GM19467 (cell line): ENCODE results near the gene EHMT1.
"Not testable (repeated sequence)": the region's sequence is repeated elsewhere in the genome, so short reads cannot be mapped to it uniquely, and the experiment has no call there.

Source experiments
- ATAC-seq: cut with Tn5 transposase; IDR thresholded peaks from one replicate; pipeline ENCODE4 v1.9.1; 2021; ENCODE audit warnings: mild to moderate bottlenecking, moderate library complexity; ENCODE audit not compliant: unreplicated experiment

The EHMT1 gene

DNA sequence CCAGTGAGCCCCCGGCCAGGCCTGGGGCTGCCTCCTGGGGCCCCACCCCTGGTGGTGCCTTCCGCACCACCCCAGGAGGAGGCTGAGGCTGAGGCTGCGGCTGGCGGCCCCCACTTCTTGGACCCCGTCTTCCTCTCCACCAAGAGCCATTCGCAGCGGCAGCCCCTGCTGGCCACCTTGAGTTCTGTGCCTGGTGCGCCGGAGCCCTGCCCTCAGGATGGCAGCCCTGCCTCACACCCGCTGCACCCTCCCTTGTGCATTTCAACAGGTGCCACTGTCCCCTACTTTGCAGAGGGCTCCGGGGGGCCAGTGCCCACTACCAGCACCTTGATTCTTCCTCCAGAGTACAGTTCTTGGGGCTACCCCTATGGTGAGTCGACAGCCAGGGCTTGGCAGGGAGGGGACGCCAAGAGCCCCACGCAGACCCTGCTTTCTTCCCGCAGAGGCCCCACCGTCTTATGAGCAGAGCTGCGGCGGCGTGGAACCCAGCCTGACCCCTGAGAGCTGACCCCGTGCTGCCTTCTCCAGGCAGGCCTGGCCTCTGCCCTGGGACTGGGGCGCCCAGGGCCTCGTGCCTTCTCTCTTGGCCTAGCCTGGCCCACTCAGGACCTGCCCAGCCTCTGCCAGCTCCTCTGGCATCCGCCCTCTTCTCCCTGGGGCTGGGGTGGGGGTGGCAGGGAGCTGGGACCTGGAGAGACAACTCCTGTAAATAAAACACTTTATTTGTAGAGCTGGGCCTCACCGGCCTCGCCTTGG, 4.0 kb upstream of the EHMT1 start:
- ATAC-seq: no peak

DNA sequence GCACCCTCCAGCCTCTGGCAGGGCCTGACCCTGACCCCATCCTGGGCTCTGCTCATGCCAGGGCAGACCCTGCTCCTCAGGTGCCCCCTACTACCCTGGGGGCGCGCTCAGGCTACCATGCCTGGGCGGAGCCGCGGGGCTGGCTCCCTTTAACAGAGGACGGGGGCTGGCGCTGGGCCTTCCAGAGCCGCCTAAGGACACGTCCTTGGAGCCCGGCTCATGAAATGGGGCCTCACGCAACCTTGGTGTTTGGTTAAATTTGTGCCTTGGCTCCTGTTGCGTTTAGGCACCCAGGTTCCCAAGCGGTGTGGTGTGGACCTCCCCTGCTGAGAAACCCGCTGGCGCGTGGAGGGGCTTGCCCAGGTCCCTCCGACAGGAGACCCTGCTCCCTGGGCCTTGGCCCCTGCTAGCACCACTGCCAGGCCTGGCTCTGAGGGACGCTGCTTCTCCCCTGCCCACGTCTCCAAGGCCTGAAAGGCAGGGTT, 3.4 kb upstream of the EHMT1 start:
- no peak for ATAC-seq

DNA sequence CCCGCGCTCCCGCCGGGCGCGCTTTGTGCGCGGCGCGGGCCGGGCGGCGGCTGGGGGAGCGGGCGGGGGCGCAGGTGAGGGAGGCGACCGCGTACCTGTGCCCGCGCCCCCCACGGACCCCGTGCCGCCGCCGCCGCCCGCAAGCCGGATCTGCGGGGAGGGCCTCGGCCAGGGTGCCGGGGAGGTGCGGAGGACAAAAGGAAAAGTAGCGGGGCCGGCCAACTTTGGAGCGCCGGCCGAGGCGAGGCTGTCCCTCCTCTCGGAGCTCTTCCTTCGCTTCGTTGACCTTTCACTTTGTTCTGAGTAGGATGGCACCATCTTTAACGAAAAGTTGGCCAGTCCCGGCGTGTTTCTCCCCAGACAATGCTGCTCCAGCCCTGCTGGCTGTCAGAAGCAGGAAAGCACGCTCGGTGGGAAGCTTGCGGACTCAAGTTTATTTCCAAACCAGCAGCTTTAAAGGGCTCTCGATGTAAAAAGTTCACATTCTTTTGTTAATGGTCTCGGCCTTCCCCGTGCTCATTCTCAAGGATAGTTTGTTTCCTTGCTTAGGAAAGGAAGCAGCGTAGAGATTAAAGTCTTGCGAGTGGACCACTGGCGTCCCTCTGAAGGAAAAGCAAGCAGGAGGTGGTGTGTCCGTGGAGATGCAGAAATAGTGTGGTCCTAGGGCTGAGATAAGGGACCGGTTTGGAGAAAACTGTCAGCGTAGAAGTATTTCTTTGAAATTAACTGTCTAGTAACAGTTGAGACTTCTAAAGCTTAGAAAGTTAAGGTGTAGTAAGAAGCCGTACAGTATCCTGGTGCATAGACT, 639 bp downstream of the EHMT1 start:
- peak; percentile 20 for ATAC-seq

DNA sequence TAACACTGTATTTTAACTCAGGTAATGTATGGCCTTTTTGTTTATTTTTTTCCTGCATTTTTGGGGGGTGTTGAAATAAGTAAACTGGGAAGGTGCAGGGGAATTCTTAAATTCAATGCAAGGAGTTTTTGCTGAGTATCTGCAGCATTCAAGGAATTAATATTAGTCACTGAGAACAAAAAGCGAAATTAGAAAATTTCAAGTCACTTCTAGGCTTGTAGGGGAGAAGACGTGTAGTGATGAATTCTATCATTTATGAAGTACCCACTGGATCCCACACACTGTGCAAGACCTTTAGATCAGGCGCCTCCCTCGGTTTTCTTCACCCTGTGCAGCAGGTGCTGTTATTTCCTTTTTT, 1.2 kb downstream of the EHMT1 start:
- no peak for ATAC-seq

DNA sequence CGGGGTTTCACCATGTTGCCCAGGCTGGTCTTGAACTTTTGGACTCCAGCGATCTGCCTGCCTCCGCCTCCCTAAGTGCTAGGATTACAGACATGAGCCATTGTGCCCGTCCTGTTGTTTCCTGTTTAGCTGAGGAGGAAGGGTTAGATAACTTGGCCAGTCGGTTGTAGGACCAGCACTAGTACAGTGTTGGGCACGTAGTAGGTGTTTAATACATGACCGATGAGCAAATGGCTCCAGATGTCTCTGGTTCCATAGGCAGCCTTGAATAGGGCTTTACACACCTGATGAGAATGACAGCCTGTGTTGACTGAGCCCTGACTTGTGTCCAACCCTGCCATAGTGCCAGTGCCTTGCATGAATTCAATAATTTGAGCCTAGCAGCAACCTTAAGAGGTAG, 1.8 kb downstream of the EHMT1 start:
- no peak for ATAC-seq

DNA sequence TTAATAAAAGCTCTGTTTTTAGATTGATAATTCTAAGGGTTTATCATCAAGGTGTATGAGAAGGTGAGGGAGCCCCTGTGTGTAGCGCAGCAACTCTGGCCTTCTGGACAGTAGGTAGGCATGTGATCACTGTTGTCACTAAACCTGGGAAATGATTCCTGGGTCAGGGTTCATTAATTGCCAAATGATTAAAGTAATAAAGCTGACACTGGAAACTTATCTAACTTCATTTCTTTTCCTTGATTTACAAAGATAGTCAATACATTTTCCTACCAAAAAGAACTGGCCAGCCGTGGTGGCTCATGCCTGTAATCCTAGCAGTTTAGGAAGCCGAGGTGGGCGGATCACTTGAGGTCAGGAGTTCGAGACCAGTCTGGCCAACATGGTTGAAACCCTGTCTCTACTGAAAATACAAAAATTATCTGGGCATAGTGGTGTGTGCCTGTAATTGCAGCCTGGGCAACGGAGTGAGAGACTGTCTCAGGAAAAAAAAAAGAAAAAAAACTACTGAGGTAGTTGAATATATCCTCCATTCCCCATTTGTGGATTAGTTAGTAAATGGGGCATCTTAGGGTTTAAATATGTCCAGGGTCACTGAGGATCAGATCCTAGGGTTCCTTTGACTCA, 2.4 kb downstream of the EHMT1 start:
- no peak for ATAC-seq

DNA sequence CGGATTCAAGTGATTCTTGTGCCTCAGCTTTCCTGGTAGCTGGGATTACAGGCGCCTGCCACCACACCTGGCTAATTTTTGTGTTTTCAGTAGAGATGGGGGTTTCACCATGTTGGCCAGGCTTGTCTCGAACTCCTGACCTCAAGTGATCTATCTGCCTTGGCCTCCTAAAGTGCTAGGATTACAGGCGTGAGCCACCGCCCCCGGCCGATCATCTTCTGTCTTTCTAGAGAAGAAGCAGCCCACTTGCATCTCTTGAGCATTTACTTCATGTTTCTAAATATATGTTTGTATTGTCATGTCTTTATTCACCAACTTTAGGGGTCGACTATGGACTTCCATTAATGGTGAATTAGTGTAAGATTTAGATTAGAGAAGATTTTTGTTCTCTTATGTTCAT, 3.4 kb downstream of the EHMT1 start:
- ATAC-seq: not testable (repeated sequence)

DNA sequence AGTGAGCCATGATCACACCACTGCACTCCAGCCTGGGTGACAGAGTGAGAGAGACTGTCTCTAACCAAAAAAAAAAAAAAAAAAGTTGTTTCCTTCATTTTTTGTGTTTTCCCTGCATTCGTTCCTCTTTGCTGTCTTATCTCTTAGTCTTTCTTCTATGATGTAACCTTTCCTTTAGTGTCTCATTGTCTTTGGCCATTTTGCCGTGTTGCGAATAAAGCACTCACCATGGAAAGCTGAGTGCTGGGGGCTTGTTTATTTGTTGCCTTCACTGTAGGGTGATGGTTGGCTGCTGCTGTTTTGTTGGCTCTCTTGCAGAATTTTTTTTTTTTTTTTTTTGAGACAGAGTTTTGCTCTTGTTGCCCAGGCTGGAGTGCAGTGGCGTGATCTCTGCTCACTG, 7.7 kb downstream of the EHMT1 start:
- ATAC-seq: no peak

DNA sequence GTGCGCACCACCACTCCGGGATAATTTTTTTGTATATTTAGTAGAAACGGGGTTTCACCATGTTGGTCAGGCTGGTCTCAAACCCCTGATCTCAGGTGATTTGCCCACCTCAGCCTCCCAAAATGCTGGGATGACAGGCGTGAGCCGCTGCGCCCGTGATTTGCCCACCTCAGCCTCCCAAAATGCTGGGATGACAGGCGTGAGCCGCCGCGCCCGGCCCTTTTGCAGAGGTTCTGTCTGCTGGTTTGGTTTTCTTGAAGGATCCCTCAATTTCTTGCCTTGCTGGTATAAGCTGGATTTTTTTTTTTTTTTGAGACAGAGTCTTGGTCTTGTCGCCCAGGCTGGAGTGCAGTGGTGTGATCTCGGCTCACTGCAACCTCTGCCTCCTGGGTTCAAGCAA, 8.6 kb downstream of the EHMT1 start:
- not testable (repeated sequence) for ATAC-seq

DNA sequence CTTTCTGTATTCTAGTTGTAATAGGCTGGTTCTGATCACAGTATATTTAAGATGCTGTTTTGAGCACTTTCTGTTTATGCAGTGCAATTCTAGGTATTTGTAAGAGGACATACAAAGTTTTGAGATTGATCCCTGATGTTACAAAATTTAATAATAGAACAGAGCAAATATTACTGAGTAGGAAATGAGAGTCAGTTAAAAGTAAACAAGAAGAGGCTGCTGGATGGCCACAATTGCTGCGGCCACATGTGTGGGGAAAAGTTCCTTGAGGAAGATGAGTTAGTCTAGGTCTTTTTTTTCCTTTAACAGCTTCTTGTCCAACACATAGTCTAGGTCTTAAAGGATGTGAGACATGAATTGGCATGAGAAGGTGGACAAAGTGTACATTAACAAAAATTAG, 11.3 kb downstream of the EHMT1 start:
- ATAC-seq: no peak

DNA sequence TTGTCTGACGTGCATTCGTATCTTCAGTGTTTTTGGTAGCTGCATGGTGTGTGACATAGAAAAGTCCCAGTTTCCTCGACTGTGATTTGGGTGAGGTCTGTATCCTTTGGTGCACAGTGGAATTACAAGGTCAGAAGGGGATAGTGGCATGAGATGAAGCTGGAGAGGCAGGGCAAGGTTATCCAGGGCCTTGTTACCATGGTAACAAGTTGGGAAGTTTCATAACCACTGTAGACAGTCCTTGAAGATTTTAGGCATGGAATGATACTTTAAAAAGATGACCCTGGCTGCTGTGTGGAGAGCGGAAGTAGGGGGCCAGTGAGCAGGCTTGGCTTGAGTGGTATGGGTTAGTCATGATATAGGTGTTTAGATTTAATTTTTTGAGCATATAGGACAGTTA, 11.9 kb downstream of the EHMT1 start:
- ATAC-seq: no peak

DNA sequence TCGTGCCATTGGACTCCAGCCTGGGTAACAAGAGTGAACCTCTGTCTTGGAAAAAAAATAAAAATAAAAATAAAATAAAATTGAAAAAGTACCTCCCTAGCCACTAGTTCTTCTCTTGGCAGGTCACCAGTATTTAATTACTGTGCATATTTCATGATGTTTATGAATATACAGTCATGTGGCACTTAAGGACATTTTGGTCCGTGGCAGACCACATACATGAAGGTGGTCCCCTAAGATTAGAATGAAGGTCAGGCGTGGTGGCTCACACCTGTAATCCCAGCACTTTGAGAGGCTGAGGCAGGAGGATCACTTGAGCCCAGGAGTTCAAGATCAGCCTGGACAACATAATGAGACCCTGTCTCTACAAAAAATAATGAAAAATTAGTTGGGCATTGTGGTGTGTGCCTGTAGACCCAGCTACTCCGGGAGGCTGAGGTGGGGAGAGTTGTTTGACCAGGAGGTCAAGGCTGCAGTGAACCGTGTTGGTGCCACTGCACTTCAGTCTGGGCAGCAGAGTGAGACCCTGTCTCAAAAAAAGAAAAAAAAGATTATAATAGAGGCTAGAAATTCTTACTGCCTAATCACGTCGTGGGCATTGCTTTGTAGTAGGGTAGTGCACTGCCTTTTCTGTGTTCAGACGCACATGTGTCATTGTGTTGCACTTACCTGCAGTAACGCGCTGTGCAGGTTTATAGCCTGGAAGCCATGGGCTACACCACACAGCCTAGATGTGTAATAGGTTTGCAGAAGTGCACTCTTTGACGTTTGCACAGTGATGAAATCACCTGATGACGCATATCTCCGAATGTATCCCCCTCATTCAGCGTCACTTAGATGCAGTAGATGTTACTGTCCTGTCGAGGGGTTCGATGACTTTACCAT, 12.8 kb downstream of the EHMT1 start:
- ATAC-seq: no peak

DNA sequence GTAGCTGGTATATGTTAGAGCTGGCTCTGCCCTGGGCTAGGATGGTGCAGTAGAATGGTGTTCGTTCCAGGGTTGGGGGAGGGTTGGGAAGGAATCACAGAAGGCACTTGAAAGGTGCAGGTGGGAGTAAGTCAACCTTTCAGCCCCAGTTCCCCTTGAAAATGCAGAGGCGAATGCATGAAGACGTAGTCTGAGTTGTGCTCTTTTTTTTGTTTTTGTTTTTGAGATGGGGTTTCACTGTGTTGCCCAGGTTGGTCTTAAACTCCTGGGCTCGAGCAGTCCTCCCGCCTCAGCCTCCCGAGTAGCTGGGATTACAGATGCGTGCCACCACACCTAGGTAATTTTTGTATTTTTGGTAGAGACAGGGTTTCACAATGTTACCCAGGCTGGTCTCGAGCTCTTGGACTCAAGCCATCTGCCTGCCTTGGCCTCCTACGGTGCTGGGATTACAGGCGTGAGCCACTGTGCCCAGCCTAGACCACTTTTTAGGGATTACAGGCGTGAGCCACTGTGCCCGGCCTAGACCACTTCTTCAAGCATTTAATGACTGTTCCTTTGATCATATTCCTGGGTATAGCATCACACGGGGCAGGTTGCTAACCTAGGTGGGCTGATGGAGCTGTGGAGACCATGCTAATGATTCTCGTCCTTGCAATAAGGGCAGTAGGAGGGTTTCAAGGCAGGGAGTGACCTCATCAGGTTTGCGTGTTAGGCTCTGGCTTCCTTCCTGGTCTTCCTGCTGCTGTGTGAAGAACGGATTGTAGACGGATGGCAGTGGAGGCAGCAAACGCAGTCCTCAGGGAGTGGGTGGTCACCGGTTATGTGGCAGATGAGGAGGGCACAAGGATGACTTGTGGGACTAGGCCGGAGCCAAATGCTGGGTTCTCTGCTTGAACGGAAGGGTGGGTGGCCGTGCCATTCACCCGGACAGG, 13.7 kb downstream of the EHMT1 start:
- ATAC-seq: no peak

DNA sequence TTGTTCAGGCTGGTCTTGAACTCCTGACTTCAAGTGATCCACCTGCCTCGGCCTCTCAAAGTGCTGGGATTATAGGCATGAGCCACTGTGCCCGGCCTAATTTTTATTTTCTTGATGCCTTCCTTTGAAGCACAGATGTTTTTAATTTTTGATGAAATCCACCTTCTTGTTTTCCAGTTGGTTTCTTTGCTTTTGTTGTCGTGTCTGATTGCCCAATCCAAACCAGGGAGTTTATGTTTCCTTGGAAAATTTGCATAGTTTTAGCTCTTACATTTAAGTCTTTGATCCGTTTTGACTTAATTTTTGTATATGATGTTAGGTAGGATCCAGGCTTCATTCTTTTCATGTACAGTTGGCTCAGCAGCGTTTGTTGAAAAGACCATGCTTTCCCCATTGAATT, 15.2 kb downstream of the EHMT1 start:
- no peak for ATAC-seq

DNA sequence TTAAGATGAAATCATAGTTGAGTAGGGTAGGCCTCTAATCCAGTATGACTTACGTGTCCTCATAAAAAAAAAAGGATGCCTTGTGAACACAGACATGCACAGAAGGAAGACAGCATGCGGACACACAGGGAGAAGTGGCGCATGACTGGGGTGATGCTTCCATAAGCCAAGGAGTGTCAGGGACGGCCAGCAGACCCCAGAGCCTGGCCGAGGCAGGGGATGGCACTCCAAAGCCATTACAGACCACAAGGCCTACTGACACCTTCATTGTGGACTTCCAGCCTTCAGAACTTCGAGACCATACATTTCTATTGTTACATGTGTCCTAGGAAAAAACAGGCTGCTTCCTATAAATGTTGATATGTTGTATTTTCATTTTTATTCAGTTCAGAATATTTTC, 19.9 kb downstream of the EHMT1 start:
- ATAC-seq: no peak

DNA sequence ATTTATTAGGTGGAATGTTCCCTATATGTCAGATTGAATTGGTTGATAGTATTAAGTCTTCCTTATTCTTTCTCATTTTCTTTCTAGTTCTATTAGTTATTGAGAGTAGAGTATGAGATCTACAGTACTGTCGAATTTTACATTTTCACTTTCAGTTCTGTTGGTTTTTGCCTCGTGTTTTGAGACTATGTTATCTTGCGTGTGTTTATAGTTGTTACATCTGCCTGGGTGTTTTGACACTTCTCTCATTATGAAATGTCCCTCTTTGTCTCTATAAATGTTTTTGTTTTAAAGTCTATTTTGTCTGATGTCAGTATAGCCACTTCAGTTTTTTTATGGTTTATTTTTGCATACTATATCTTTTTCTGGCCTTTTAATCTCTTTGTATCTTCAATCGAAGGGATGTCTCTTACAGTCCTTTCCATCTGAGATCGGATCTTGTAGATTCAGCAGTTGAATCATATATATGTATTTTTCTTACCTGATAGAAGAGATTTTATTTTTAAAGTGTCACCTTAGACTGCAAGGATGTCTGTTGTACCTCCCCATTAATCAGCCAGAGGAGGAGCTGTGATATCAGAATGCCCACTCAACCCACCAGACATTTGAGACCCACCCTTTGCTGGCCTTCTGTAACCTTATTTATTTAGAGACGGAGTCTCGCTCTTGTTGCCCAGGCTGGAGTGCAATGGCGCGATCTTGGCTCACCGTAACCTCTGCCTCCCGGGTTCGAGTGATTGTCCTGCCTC, 20.7 kb downstream of the EHMT1 start:
- no peak for ATAC-seq

DNA sequence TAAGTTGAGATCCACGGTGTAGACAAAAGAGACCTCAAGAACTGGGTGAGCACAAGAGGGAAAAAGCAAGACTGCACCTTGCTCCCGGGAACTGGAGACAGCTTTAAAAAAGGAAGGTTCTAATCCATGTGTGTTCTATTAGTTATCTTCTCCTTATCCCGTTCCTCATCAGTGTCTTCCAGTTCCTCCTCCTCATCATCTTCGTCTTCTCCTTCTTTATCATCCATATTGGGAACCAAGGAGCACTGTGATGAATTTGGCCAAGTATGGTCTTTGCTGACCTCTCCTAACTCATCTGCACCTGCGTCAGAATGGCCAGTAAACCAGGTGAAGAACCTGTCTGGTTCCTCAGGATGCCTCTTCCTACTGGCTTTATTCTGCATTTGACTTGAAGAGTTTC, 22.1 kb downstream of the EHMT1 start:
- ATAC-seq: no peak

DNA sequence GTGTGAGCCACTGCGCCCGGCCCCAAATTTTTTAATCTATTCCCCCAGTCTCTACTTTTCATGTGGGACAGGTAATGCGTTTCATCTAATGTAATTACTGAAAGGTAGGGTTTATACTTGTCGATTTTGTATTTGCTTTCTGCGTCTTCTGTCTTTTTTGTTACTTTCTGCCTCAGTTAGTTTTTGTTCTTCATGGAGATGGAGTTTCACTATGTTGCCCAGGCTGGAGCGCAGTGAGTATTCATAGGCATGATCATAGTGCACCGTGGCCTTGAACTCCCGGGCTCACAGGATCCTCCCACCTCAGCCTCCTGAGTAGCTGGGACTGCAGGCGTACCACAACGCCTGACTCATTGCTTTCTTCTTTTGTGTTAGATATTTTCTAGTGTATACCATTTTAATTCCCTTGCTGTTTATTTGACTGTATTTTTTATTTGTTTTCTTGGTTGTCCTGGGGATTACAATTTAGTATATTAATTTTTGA, 23.4 kb downstream of the EHMT1 start:
- no peak for ATAC-seq

DNA sequence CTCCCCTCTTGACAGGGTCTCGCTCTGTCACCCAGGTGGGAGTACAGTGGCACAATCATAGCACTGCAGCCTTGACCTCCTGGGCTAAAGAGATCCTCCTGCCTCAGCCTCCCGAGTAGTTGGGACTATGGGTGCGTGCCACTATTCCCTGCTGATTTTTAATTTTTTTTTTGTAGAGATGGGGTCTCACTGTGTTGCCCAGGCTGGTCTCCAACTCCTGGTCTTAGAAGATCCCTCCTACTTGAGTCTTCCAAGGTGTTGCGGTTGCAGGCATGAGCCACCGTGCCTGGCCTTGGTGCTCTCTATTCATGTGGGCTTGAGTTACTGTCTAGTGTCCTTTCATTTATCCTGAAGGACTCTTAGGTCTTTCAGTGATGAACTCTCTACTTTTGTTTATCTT, 24.1 kb downstream of the EHMT1 start:
- ATAC-seq: no peak
